Keratinocyte (primary cell): Measurements from ENCODE around the gene PAPPA.

ENCODE experiments used
- CTCF ChIP-seq, 3 experiments: IDR thresholded peaks in 1 of 3; conservative IDR thresholded peaks in 1 of 3; optimal IDR thresholded peaks in 1 of 3; 2 replicates in 2 of 3; 3 replicates in 1 of 3; pipeline versions ENCODE3 to v1.5.1; 2011; ENCODE audit warnings: low read length in 3 of 3, mild to moderate bottlenecking in 3 of 3, moderate library complexity in 2 of 3, control low read depth in 1 of 3, inconsistent platforms in 1 of 3; ENCODE audit not compliant: insufficient read depth in 2 of 3; ENCODE audit errors: extremely low read depth in 1 of 3
- EZH2 ChIP-seq: IDR thresholded peaks from one replicate; pipeline ENCODE4 v1.6.1; 2012; ENCODE audit warnings: inconsistent platforms, mild to moderate bottlenecking, low read length, moderate library complexity

GRCh38 chr9:116369706-116370105, 216.1 kb downstream of the PAPPA start:
- TF ChIP-seq CTCF (optimal IDR thresholded peaks at IDR 0.05 in 1 of 3, IDR thresholded peaks at IDR 0.05 in 1 of 3, conservative IDR thresholded peaks at IDR 0.05 in 1 of 3; ENCODE audit: extremely low read depth in 1 of 3, insufficient read depth in 2 of 3, low read length in 3 of 3) (no peak), EZH2 (no peak)
